Smooth muscle cell of the brain vasculature (primary cell): ENCODE measurements around the gene KANK2.

Experiments used
- DNase-seq: peaks from one replicate; pipeline ENCODE4 v3.0.0-alpha.2; 2012; ENCODE audit warnings: low read depth, low spot score

The KANK2 gene

GRCh38 chr19:11225815-11226214 lies 28.5 kb upstream of the KANK2 start:
- DNase-seq = no peak

GRCh38 chr19:11225172-11225571 lies 27.8 kb upstream of the KANK2 start:
- no peak for DNase-seq

- no peak for DNase-seq
Measured at GRCh38 chr19:11224429-11224828, 27.1 kb upstream of the KANK2 start.

- no peak for DNase-seq
Measured at GRCh38 chr19:11223200-11223599, 25.9 kb upstream of the KANK2 start.

GRCh38 chr19:11221082-11221598 lies 23.8 kb upstream of the KANK2 start:
- DNase-seq = no peak

DNA sequence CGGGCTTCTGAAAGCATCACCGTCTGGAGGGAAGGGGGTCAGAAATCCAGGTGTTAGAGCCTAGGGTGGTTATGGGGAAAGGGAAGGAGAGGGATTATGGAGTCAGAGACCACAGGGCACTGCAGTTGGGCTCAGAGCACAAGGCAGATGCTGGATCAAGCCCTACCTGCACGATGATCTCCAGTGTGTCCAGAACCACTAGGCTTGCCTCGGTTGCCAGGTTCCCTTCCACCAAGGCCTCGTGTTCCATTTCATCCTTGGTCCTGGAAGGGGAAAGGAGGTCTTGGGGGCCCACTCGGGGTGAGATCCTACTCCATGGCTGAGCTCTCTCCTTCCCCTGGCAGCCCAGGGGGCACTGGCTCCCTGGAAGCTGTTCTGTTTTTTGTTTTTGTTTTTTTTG lies 17.0 kb upstream of the KANK2 start:
- DNase-seq = no peak

GRCh38 chr19:11210656-11210928 lies 13.2 kb upstream of the KANK2 start:
- no peak for DNase-seq

- DNase-seq = no peak
Measured at GRCh38 chr19:11209839-11210655, 12.7 kb upstream of the KANK2 start.

GRCh38 chr19:11208561-11209471 lies 11.5 kb upstream of the KANK2 start:
- no peak for DNase-seq

- DNase-seq = no peak
Measured at GRCh38 chr19:11205939-11206570, 8.7 kb upstream of the KANK2 start.

GRCh38 chr19:11204943-11205349 lies 7.6 kb upstream of the KANK2 start:
- DNase-seq = no peak

- no peak for DNase-seq
Measured at GRCh38 chr19:11204076-11204602, 6.8 kb upstream of the KANK2 start.

DNA sequence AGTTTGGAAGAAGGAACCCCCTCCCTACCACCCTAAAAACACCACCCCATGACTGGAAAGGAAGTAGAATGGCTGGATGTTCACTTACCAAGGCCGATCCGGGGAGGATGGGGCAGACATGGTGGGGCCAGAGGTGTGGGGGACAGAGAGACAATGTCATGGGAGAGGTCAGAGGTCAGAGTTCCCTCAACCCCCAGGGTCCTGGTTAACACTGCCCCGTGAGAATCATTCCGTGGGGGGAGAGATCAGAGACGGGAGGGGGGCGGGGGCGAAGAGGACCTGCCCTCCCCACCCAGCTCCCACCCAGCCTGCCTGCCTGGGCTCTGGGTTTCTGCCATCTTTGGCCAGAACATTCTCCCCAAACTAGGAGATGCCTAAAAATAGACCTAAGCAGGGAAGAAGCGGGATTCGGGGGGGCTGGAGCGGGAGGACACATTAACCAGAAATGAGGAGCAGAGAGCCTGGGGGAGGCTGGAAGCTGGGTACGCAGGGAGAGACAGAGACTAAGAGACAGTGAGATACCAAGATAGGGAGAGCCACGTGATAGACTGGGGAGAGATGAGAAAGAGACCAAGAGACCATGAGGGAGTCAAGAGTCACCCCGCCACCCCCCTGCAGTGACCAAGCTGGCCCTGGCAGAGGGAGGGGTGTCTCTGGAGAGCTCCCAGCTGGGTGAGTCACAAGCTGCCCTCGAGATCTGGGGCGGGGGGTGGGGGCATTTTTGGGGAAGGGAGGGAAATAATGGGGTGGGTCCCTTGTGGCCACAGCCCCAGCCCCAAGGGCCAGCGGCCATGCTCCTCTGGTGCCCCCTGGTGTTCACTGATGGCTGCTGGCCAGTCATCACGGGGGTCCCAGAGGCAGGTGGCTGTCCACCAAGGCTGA lies 6.1 kb upstream of the KANK2 start:
- no peak for DNase-seq

GRCh38 chr19:11202488-11203193 lies 5.3 kb upstream of the KANK2 start:
- DNase-seq = no peak

DNA sequence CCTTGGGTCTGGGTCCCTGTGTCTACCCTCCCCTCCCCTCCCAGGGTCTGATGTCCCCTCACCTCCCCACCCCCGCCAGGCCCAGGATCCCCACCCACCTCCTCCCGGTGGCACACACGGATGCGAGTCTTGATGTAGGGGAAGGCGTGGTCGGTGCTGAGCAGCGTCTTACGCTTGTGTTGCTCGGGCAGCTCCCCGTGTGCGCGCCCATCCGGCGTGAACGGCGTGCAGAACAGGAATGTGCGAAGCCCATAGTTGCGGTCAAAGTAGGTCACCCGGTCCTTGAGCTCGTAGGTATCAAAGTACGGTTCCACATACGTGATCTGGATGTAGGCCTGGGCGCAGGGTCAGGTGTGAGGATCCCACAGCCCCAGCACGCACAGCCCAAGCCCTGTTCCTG lies 4.4 kb upstream of the KANK2 start:
- DNase-seq = no peak

- DNase-seq = no peak
Measured at GRCh38 chr19:11200931-11201330, 3.6 kb upstream of the KANK2 start.

DNA sequence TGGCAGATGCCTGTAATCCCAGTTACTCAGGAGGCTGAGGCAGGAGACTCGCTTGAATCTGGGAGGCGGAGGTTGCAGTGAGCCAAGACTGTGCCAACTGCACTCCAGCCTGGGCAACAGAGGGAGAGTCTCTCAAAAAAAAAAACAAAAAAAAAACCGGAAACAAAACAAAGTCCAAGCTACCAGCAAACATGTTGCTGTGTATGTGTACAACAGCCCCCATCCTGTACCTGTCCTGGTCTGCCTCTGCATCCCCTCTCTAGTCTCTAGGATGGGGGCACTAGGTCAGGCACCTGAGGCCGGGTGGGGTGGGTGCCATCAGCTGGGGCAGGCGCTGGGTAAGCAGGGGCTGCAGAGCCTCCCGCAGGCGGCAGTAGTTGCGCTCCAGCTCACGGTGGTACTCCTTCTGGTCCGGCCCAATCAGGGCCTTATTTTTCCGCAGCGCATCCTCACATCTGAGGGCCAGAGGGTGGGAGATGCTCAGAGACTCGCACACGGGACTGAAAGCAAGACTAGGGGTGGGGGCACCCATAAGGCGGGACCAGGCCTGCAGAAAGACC lies 2.8 kb upstream of the KANK2 start:
- no peak for DNase-seq

DNA sequence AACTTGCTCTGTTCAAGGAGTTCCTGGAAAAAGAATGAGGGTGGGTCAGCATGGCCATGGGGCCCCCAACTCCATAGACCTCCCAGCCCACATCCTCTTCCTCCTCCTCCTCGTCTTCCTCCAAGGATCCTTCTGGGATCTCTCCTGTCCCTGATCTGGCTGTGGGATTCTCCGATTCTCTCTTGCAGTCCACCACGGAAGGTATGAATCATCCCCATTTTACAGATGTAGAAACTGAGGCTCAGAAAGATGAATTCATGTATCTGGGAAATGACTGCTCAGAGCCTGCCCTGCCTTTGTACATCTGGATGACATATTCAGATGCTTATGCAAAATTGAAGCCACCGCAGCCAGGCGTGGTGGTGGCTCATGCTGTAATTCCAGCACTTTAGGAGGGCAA lies 2.2 kb upstream of the KANK2 start:
- DNase-seq = no peak

DNA sequence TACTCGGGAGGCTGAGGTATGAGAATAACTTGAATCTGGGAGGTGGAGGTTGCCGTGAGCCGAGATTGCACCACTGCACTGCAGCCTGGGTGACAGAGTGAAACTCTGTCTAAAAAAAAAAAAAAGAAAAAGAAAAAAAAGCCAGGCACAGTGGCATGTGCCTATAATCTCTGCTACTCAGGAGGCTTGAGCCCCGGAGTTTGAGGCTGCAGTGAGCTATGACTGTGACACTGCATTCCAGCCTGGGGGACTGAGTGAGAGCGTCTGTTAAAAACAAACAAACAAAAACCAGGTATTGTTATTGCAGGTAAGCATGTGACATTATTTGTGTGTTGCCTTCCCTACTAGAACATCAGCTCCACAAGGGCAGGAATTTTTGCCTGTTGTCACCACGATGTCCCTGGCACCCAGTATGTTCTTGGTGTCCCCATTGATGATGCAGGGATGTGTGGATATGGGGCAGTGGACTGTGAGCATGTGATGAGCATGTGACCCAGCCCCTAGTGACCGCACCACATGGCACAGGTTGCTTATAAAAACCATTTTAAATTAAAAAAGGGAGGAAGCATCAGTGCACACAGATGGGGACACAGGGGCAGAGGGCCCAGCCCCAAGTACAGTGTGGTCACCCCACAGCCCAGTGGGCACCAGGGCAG lies 1.6 kb upstream of the KANK2 start:
- DNase-seq = no peak

- no peak for DNase-seq
Measured at GRCh38 chr19:11198175-11198534, 810 bp upstream of the KANK2 start.
